Liver (tissue), 9 donors: ENCODE measurements around the gene CUX1. TPM values are rescaled to one million over a fixed set of nuclear protein-coding genes. Genes with fewer than 3 reads are reported as not detected.

Experiments
- DNase-seq: peaks from one replicate; pipeline ENCODE4 v3.0.0-alpha.2; 2017; ENCODE audit warnings: low spot score
- H3K27ac ChIP-seq, 2 donors: one replicate each; pipeline ENCODE4 v1.7.0; 2013; ENCODE audit warnings: inconsistent platforms in 2 of 2, low read length in 2 of 2, control low read depth in 1 of 2, low read depth in 1 of 2, mild to moderate bottlenecking in 1 of 2
- H3K27me3 ChIP-seq, 4 donors: one replicate each; pipeline versions ENCODE4 v1.6.1 to v1.7.0; 2013; ENCODE audit warnings: low read length in 3 of 4, inconsistent platforms in 1 of 4, mild to moderate bottlenecking in 1 of 4, moderate library complexity in 1 of 4; ENCODE audit not compliant: control insufficient read depth in 4 of 4, insufficient read depth in 4 of 4
- H3K36me3 ChIP-seq, 4 donors: one replicate each; pipeline versions ENCODE4 v1.6.1 to v1.7.0; 2013; ENCODE audit warnings: low read length in 3 of 4, mild to moderate bottlenecking in 3 of 4, low read depth in 1 of 4, moderate library complexity in 1 of 4; ENCODE audit not compliant: control insufficient read depth in 4 of 4, insufficient read depth in 3 of 4
- H3K4me1 ChIP-seq, 4 donors: one replicate each; pipeline versions ENCODE4 v1.6.1 to v1.7.0; 2013; ENCODE audit warnings: low read length in 3 of 4, mild to moderate bottlenecking in 3 of 4, moderate library complexity in 1 of 4; ENCODE audit not compliant: control insufficient read depth in 4 of 4, insufficient read depth in 4 of 4
- H3K4me3 ChIP-seq, 3 donors: one replicate each; pipeline versions ENCODE4 v1.6.1 to v1.7.0; 2013; ENCODE audit warnings: low read length in 3 of 3, control low read depth in 1 of 3, low read depth in 1 of 3, mild to moderate bottlenecking in 1 of 3
- H3K9ac ChIP-seq, 2 donors: one replicate each; pipeline ENCODE4 v1.7.0; 2013; ENCODE audit warnings: low read length in 2 of 2, mild to moderate bottlenecking in 2 of 2, moderate library complexity in 2 of 2, control low read depth in 1 of 2, low read depth in 1 of 2
- H3K9me3 ChIP-seq, 4 donors: one replicate each; pipeline versions ENCODE4 v1.6.1 to v1.7.0; 2013; ENCODE audit warnings: low read length in 3 of 4; ENCODE audit not compliant: control insufficient read depth in 4 of 4
- EGR1 ChIP-seq, 2 donors: IDR thresholded peaks; 2 replicates each; pipeline ENCODE4 v1.6.1; 2016 to 2018; ENCODE audit warnings: antibody characterized with exemption in 2 of 2, low read depth in 2 of 2
- FOXA1 ChIP-seq: IDR thresholded peaks from 2 replicates; pipeline ENCODE4 v1.6.1; 2016; ENCODE audit warnings: antibody characterized with exemption
- FOXA2 ChIP-seq: IDR thresholded peaks from 2 replicates; pipeline ENCODE4 v1.6.1; 2016; ENCODE audit warnings: antibody characterized with exemption
- GABPA ChIP-seq, 2 donors: IDR thresholded peaks in 1 of 2; conservative IDR thresholded peaks in 1 of 2; 2 replicates each; pipeline ENCODE4 v1.6.1; 2016; ENCODE audit warnings: antibody characterized with exemption in 2 of 2, mild to moderate bottlenecking in 1 of 2, moderate library complexity in 1 of 2
- HNF4A ChIP-seq, 2 donors: conservative IDR thresholded peaks; 2 replicates each; pipeline ENCODE4 v1.6.1; 2016; ENCODE audit warnings: antibody characterized with exemption in 2 of 2, mild to moderate bottlenecking in 2 of 2
- JUND ChIP-seq, 2 donors: IDR thresholded peaks; 2 replicates each; pipeline ENCODE4 v1.6.1; 2016; ENCODE audit warnings: antibody characterized with exemption in 2 of 2
- RAD21 ChIP-seq, 2 donors: IDR thresholded peaks; 2 replicates each; pipeline ENCODE4 v1.6.1; 2016; ENCODE audit warnings: antibody characterized with exemption in 2 of 2, mild to moderate bottlenecking in 2 of 2
- REST ChIP-seq: IDR thresholded peaks from 2 replicates; pipeline ENCODE4 v1.6.1; 2016; ENCODE audit warnings: antibody characterized with exemption, mild to moderate bottlenecking
- RXRA ChIP-seq, 2 donors: IDR thresholded peaks; 2 replicates each; pipeline ENCODE4 v1.6.1; 2017 to 2018; ENCODE audit warnings: antibody characterized with exemption in 2 of 2, mild to moderate bottlenecking in 1 of 2
- WGBS: extraction: QIAGEN DNeasy Blood & Tissue Kit; methylation state at CpG from one replicate; pipeline ENCODE4 v1.1.7; 2013; 5-methylcytosine and 5-hydroxymethylcytosine counted together
- polyA plus RNA-seq, 2 donors: library from polyadenylated mRNA; stranded (reverse) in 1 of 2; unstranded in 1 of 2; fragments of 200-250 nt in 1 of 2; fragments of >200 nt in 1 of 2; fragmentation: Nextera tagmentation in 1 of 2; extraction: Ambion mirVana in 1 of 2; gene quantifications; one replicate each; pipeline versions ENCODE4 v1.2.1 to v1.2.3, GENCODE V29; 2013 to 2015
- total RNA-seq, 2 donors: library from RNA; depleted of rRNA; stranded (reverse); fragments of >200 nt; gene quantifications; one replicate each; pipeline ENCODE4 v1.2.3, GENCODE V29; 2014
- TF ChIP-seq, protein P1 (sequence below): fragments of 150-350 bp; IDR thresholded peaks from 2 replicates; pipeline ENCODE4 v1.5.1; 2017; ENCODE audit warnings: improper control_type of control experiment, low read depth, low read length; ENCODE audit not compliant: missing input control
- TF ChIP-seq, protein P2 (sequence below): IDR thresholded peaks from 2 replicates; pipeline ENCODE4 v1.6.1; 2016; ENCODE audit warnings: antibody characterized with exemption
- donor health status: healthy.
- donor health status: healthy.
- donor health status: healthy.
- donor health status: healthy.
- donor health status: healthy.

Gene CUX1
- total and polyA plus RNA-seq, 4 donors: 18.6 to 40.6 (median 21.4) TPM

GRCh38 chr7:102281785-102282184, 464.4 kb downstream of the CUX1 start:
- peaks cover 0 to 2% (median 0%) of the 10 kb centered on the region in 4 donors for H3K36me3 ChIP-seq
- H3K9ac ChIP-seq: no peak overlapping the region
- no peak for DNase-seq
- H3K27ac ChIP-seq: no peak overlapping the region
- 96% methylated on average over 14 of the region's 14 CpGs for WGBS
- H3K4me1 ChIP-seq: peaks cover 2 to 7% (median 5%) of the 10 kb centered on the region in 4 donors
- TF ChIP-seq RAD21 (IDR thresholded peaks at IDR 0.05): no peak
- no peak for TF ChIP-seq FOXA1
- no peak for TF ChIP-seq GABPA (IDR thresholded peaks at IDR 0.05 in 1 of 2, conservative IDR thresholded peaks at IDR 0.05 in 1 of 2)
- no peak for TF ChIP-seq HNF4A (conservative IDR thresholded peaks at IDR 0.05)
- TF ChIP-seq, protein P1, sequence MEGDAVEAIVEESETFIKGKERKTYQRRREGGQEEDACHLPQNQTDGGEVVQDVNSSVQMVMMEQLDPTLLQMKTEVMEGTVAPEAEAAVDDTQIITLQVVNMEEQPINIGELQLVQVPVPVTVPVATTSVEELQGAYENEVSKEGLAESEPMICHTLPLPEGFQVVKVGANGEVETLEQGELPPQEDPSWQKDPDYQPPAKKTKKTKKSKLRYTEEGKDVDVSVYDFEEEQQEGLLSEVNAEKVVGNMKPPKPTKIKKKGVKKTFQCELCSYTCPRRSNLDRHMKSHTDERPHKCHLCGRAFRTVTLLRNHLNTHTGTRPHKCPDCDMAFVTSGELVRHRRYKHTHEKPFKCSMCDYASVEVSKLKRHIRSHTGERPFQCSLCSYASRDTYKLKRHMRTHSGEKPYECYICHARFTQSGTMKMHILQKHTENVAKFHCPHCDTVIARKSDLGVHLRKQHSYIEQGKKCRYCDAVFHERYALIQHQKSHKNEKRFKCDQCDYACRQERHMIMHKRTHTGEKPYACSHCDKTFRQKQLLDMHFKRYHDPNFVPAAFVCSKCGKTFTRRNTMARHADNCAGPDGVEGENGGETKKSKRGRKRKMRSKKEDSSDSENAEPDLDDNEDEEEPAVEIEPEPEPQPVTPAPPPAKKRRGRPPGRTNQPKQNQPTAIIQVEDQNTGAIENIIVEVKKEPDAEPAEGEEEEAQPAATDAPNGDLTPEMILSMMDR: no peak
- TF ChIP-seq FOXA2: no peak
- no peak for TF ChIP-seq RXRA (IDR thresholded peaks at IDR 0.05)
- H3K4me3 ChIP-seq: no peak overlapping the region
- H3K27me3 ChIP-seq: no peaks in the 10 kb centered on the region
- H3K9me3 ChIP-seq: no peaks in the 10 kb centered on the region

GRCh38 chr7:102282465-102283362, 465.3 kb downstream of the CUX1 start:
- 95% methylated on average over 32 of the region's 32 CpGs for WGBS
- peaks cover 0 to 2% (median 0%) of the 10 kb centered on the region in 4 donors for H3K36me3 ChIP-seq
- no peak overlapping the region for H3K4me3 ChIP-seq
- no peaks in the 10 kb centered on the region for H3K27me3 ChIP-seq
- H3K4me1 ChIP-seq: peaks cover 4 to 17% (median 11%) of the 10 kb centered on the region in 4 donors
- H3K9me3 ChIP-seq: no peaks in the 10 kb centered on the region
- no peak overlapping the region for H3K27ac ChIP-seq
- no peak for DNase-seq
- TF ChIP-seq FOXA1: no peak
- TF ChIP-seq REST: no peak
- TF ChIP-seq EGR1 (IDR thresholded peaks at IDR 0.05; ENCODE audit: low read depth in 2 of 2): no peak
- TF ChIP-seq, protein P1: no peak
- TF ChIP-seq, protein P2, sequence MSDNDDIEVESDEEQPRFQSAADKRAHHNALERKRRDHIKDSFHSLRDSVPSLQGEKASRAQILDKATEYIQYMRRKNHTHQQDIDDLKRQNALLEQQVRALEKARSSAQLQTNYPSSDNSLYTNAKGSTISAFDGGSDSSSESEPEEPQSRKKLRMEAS: no peak
- TF ChIP-seq JUND (IDR thresholded peaks at IDR 0.05): no peak
- TF ChIP-seq RXRA (IDR thresholded peaks at IDR 0.05): no peak
- no peak for TF ChIP-seq HNF4A (conservative IDR thresholded peaks at IDR 0.05)
- H3K9ac ChIP-seq: no peak overlapping the region
